Renal pelvis (tissue), 4 donors: ENCODE measurements around the gene DOCK7. TPM values are rescaled to one million over a fixed set of nuclear protein-coding genes. Genes with fewer than 3 reads are reported as not detected.

Source experiments
- DNase-seq: peaks from one replicate; pipeline ENCODE4 v3.0.0-alpha.2; 2013
- polyA plus RNA-seq, 3 donors: library from polyadenylated mRNA; unstranded; fragments of 120-200 nt; gene quantifications; one replicate each; pipeline ENCODE4 v1.2.1, GENCODE V29; 2013; ENCODE audit not compliant: insufficient read length in 3 of 3

DOCK7 gene
- polyA plus RNA-seq, 3 donors, result 48.7 to 58.0 (median 56.8) TPM

DNA sequence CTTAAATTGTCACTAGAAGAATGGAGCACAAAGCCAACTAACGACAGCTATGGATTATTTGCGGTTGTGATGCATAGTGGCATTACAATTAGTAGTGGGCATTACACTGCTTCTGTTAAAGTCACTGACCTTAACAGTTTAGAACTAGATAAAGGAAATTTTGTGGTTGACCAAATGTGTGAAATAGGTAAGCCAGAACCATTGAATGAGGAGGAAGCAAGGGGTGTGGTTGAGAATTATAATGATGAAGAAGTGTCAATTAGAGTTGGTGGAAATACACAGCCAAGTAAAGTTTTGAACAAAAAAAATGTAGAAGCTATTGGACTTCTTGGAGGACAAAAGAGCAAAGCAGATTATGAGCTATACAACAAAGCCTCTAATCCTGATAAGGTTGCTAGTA is 237.9 kb downstream of the DOCK7 start:
- DNase-seq, result no peak

DNA sequence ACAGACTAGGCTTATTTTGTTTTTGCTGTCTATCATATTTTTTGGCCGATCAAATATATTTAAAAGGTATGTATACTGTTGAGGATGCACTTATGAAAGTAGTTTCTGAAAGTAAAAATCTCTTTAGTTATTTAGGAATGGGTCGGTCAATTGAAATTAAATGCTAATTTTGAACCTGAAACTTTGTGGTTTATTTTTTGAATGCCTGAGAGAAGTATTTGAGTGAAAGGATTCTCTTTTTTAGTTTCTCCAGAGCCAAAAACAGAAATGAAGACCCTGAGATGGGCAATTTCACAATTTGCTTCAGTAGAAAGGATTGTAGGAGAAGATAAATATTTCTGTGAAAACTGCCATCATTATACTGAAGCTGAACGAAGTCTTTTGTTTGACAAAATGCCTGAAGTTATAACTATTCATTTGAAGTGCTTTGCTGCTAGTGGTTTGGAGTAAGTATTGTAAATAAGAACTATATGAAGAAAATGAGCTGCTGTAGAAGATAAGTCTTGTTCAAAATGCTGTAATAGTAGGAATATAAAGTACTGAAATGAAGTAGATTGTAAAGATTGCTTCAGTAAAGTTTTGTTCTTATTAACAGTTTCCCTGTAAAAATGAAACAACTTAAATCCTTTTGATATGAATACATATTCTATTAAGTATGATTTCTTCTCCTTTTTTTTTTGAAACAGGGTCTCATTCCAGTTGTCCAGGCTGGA is 239.8 kb downstream of the DOCK7 start:
- DNase-seq, result no peak

DNA sequence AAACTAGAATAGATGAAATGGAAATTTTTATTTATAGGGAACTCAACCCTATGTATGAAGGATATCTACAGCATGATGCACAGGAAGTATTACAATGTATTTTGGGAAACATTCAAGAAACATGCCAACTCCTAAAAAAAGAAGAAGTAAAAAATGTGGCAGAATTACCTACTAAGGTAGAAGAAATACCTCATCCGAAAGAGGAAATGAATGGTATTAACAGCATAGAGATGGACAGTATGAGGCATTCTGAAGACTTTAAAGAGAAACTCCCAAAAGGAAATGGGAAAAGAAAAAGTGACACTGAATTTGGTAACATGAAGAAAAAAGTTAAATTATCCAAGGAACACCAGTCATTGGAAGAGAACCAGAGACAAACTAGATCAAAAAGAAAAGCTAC is 243.5 kb downstream of the DOCK7 start:
- DNase-seq, result no peak

DNA sequence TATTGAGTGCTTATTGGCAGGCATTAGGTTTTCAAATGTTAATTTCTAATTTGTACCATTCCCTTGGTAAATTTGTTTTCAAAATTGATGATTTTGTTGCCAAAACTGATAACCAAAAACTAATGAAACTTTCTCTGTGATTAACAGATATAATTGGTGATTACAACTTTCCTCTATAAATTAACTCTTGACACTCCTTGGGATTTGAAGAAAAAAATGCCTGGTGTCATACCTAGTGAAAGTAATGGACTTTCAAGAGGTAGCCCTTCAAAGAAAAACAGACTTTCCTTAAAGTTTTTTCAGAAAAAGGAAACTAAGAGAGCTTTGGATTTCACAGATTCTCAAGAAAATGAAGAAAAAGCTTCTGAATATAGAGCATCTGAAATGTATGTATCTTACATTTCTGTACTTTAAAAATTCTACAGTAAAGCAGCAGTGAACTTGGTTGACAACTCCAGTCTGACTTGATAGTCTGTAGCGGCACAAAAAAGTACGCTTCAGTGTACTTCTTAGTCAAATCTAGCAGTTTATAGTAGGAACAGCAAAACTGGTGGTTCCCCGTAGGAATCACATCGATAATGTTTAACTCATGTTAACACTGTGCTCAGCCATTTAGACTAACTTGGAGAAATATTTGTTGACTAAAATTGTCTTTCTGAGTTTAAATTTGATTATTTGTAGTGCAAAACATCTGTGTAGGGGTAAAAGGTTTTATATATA is 248.4 kb downstream of the DOCK7 start:
- peak; percentile 22 for DNase-seq

DNA sequence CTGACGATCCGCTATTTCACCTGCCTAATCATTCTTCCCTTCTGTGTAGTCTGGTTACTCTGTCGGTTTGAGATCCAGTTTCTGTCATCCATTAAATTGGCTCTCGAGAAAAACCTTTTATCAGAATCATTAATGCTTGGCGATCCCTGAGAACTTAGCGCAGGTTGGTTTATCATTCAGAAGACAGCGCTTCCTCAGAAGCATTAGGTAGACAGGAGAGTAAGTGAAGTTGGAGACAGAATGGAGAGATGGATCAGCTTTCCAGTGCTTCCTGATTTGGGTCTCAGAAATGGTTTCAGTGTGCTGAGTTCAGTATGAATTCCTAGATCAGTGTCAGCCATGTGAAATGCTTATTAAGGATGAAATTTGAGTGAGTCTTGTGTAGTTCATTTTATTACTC is 250.0 kb downstream of the DOCK7 start:
- DNase-seq, result no peak

DNA sequence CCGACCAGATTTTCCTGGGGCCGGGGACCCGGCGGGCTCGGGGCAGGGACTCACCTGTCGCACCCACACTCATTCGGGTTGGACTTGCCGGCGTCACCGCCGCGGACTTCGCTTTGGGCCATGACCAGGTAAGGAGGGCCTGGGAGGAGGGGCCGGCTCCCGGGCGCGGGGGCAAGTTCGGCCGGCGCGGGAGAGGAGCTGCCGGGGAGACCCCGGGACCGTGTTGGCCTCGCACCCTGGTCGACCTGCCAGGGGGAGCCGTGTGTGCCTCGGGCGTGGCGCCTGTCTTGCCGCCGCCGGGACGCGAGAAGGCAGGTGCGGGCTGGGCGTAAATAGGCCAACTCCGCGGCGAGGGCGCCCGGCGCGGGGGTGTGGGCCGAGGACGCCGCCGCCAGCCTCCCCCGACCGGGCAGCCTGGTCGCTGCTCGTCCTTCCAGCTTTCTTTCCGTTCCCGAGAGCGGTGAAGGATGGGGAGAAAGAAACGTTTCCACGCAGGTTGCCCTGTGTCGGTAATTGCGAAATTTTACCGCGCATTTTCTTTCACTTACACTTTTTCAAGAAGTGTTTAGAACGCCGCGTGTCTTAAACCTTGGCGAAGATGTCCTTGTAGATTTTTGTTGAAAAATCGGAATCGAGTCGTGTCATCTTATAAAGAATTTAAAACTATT is 250.8 kb downstream of the DOCK7 start:
- DNase-seq, result peak; percentile 11

DNA sequence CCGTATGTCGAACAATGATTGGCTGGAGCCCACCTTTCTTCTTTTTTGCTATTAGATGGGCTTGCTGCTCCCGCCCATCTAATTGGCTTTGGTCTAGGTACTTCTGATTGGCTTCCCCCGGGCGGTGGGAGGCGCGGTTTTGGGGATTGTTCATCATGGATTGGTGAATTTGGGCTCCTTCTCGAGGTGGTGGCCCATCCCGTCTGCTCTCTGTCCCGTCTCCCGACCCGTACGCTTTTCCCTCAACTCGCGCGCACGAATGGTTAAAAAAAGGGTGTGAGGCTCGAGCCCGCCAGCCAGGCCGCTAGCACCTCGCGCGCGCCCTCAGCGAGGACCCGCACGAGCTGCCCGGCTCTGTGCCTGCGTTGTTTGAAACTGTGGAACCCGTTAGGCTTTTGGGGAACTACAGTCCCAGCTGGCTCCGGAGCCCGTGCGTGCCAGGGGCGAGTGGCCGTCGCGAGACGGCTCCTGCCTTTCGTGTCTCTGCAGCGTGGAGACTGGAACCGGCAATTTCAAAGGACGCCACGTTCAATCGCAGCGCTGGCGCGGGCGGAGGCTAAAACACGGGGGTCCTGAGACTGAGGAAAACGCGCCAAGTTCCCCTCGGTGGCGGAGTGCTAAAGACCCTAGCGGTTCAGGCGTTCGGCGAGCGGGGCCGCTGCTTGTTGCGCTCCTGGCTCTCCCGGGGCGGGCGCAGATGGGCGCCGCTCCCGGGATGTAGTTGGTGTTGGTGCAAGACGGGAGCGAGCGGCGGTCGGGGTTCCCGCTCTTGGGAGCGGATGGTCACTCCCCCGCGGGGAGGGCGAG is 251.5 kb downstream of the DOCK7 start, which contains the start of gene USP1:
USP1 (plus strand) TSS at position 584 of the 807 bp plus-strand sequence. CDS start 2,819 bp downstream, outside the sequence.
- peak; percentile 100 for DNase-seq

GRCh38 chr1:62436039-62436465 is 252.1 kb downstream of the DOCK7 start:
- no peak for DNase-seq

DNA sequence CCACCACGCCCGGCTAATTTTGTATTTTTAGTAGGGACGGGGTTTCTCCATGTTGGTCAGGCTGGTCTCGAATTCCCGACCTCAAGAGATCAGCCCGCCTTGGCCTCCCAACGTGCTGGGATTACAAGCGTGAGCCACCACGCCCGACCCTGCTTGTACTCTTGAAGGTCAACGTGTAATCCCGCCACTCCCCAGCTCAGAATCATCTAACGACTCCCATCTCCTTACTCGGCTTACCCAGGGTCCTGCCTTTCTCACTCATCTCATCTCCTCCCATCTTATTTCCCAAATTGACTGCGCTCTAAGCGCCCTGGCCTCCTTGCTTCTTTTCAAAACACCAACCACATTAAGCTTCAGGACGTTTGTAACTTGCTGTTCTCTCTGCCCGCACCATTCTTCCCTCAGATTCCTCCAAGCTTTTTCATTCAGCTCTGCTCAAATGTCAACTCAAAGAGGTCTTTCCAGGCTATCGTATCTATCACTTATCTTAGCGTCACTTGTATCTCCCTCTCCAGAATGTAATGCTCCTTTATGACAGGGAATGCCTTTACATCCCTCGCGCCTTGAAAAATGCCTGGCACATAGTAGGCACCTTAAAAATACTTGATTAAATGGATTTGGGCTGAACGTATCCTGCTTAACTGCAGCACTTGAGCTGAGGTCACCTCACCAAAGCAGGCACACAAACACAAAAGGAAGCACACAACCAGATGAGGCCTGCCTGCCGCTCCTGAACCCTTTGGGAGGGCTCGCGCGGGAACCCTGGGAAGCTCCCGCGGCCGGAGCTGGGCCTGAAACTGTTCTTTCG is 252.8 kb downstream of the DOCK7 start:
- DNase-seq, result no peak

DNA sequence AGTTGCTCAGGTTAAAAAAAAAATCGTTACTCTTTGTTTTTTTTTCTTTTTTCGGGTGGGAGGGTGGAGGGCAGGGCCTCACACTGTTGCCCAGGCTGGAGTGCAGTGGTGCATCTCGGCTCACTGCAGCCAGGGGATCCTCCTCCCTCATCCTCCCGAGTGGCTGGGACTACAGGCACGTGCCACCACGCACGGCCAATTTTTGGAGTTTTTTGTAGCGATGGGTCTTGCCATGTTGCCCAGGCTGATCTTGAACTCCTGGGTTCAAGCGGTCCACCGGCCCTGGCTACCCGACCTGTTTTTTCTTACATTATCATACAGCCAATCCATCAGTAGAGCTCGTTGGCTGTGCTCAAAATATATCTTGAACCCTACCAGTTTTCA is 253.6 kb downstream of the DOCK7 start:
- no peak for DNase-seq

- DNase-seq, result no peak
Observed at GRCh38 chr1:62433861-62434617, 254.1 kb downstream of the DOCK7 start.

DNA sequence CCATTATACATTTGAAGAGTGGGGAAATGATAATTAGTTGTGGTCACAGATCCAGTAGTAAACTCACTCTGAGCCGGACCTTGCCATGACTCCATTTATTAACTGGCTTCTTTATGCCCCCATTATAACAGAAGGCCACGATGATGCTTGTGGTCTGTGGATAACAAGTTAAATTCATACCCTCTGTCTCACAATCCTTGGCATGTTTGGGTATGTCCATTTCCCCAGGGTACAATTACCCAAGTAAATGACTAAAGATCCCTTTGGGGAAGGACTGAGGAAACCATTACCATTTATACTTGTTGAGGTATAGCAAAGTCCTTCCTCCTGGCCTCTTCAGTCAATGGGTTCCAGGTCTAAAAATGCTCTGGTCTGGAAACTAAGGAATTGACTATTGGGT is 258.6 kb downstream of the DOCK7 start:
- no peak for DNase-seq

GRCh38 chr1:62428351-62428750 is 259.8 kb downstream of the DOCK7 start:
- no peak for DNase-seq

GRCh38 chr1:62426794-62427193 is 261.4 kb downstream of the DOCK7 start:
- no peak for DNase-seq

GRCh38 chr1:62426237-62426636 is 261.9 kb downstream of the DOCK7 start:
- no peak for DNase-seq

DNA sequence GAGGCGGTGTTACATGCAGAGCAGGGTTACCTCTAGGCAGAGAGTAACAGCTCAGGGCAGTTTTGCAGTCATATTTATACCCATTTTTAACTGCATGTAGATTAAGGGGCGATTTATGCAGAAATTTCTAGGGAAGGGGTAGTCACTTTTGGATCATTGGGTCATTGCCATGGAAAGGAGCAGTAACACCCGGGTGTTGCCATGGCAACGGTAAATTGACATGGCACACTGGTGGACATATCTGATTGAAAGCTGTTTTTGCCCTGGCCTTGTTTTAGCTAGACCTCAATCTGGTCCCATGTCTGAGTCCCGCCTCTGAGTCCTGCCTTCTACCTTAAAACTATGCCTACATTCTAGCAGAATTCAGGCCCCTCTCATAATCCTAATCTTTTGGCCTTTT is 263.1 kb downstream of the DOCK7 start:
- no peak for DNase-seq

GRCh38 chr1:62424411-62424810 is 263.8 kb downstream of the DOCK7 start:
- no peak for DNase-seq

- DNase-seq, result no peak
Observed at GRCh38 chr1:62423580-62424242, 264.5 kb downstream of the DOCK7 start.

GRCh38 chr1:62420214-62420613 is 268.0 kb downstream of the DOCK7 start:
- DNase-seq, result no peak
